GM19351 (cell line): ENCODE measurements around the gene OLFM2.
"Not testable (repeated sequence)": the region's sequence is repeated elsewhere in the genome, so short reads cannot be mapped to it uniquely, and the experiment has no call there.

Experiments used
- ATAC-seq: cut with Tn5 transposase; IDR thresholded peaks from one replicate; pipeline ENCODE4 v1.9.1; 2021; ENCODE audit warnings: mild to moderate bottlenecking, moderate library complexity; ENCODE audit not compliant: unreplicated experiment

The OLFM2 gene

DNA sequence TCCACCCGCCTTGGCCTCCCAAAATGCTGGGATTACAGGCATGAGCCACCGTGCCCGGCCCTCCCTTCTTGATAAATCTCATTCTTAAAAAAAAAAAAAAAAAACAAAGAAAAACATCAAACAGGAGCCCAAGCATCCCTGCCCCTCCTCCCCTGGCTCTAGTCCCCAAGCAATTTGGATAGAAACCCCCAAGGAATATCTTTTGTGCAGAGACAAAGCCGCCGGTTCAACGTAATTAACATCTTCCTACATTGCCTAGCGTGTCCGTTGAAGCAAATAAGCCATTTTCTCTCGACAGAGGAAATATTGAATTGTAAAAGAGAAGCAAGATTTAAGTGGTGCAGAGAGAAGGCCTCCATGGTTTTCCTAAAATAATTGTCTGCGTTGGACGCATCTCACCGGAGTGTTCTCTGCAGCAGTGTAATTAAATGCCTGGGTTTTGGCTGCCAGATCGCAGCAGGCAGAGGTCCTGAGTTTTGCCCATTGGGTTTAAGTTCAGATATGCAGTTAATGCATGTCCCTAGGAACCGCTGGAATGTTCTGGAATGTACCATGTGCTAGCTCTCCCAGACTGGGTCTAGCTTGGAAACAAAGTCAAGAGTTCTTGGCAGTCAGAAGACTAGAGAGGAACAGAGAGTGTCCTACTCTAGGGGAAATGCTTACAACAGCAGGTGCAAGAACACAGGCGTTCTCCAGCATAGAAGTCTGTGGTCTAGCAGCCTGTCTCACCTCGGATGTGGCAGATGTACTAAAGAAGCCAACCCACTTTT lies 70.4 kb downstream of the OLFM2 start:
- ATAC-seq = no peak

DNA sequence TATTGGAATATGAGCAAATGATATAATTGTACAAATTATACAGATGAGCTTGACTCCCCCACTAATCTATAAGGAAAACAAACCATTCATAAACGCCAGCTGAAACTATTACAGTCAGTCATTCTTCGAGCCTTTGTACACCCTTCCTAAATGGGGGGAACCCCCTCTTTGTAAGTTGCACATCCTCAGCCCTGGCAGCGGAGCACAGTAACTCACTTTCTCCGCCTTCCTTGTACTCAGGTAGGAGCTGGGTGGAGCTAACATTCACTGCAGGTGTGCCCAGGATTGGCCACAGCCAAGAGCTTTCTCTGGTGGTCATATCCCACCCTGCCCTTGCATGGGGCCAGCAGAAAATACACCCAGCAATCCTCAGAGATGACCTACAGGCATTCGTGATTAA lies 72.6 kb downstream of the OLFM2 start:
- ATAC-seq = no peak

DNA sequence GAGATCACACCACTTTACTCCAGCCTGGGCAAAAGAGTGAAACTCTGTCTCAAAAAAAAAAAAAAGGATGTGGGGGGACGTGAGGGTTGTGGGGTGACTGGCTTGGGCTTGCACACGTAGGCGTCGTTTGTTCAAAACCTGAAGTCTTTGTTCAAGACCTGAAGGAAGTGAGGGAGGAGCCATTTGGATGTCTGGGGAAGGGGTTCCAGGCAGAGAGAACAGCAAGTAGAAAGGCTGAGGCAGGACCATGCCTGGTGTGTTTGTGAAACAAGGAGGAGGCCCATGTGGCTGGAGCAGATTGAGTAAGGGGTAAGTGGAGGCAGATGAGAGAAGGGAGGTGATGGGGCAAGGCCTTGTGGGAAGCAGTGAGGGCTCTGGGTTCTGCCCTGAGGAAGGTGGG lies 73.4 kb downstream of the OLFM2 start:
- ATAC-seq = no peak

DNA sequence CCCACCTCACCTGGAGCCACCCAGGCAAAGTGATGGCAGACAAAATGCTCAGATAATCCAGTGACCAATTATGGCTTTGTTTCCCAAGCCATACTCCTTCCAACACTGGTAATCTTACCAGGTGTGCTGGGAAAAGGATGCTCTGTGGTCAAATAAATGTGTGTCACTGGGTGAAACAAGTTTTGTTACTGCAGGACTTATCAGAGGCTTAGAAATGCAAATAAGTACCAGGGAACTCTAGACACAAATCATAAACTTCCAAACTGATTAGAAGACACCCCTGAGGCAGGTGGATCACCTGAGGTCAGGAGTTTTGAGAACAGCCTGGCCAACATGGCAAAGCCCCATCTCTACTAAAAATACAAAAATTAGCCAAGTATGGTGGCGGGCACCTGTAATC lies 74.8 kb downstream of the OLFM2 start:
- ATAC-seq = no peak

DNA sequence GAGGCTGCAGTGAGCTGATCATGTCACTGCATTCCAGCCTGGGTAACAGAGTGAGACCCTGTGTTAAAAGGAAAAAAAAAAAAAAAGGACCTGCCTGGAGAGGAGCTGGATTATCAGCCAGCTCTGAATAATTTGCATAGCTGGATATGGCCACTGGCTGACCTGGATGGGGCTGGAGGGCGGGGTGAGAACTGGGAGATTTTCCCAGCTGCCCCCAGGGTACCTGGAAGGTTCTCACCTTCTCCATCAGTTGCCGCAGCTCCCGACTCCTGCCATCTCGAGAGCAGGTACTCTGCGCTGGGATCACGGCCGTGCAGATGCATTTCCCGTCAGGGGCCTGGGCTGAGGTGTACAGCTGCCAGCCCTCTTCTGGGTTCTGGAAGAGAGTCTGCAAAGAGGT lies 75.9 kb downstream of the OLFM2 start:
- no peak for ATAC-seq

DNA sequence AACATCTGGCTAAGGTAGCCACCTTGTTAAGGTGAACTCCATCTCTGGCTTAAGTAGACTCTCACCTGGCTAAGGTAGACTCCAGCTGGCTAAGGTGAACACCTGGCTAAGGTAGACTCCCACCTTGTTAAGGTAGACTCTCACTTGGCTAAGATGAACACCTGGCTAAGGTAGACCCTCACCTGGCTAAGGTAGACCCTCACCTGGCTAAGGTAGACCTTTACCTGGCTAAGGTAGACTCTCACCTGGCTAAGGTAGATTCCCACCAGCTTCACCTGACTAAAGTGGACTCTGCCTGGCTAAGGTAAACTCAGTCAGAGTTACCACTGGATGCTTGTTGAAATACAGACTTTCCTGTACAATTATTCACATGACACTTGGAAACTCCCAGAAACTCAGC lies 77.5 kb downstream of the OLFM2 start:
- no peak for ATAC-seq

DNA sequence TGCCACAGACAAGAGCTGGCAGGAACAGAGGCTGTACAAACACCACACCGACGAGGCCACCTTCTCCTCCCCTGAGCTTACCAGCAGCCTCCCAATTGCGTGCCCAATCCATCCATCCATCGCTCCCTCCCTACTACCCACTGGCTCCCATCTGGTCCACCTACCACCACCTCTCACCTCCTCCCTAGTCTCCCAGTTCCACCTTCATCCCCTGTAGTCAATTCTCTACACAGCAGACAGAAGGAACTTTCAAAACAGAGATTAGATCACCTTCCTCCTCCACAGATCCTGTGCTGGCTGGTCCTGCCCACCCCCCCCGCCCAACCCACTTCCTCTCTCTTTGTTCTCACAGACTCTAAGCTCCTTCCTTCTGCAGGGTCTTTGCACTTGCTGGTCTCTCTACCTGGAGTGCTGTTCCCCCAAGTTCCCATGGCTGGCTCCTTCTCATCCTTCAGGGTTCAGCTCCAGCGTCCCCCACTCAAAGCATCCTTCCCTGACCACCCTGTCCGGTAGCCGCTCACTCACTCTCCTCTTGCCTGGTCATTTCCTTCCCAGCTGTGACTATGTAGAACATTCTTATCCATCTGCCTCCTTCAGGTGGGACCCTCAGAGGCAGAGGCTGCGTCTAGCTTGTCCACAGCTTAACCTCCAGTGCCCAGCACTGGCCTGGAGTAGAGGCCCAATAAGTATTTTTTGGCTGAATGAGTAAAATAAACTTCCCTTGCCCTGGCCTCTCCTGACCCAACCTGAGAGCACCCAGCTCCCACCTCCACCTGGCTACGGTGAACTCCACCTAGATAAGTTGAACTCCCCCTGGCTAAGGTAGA lies 78.2 kb downstream of the OLFM2 start:
- ATAC-seq = no peak

DNA sequence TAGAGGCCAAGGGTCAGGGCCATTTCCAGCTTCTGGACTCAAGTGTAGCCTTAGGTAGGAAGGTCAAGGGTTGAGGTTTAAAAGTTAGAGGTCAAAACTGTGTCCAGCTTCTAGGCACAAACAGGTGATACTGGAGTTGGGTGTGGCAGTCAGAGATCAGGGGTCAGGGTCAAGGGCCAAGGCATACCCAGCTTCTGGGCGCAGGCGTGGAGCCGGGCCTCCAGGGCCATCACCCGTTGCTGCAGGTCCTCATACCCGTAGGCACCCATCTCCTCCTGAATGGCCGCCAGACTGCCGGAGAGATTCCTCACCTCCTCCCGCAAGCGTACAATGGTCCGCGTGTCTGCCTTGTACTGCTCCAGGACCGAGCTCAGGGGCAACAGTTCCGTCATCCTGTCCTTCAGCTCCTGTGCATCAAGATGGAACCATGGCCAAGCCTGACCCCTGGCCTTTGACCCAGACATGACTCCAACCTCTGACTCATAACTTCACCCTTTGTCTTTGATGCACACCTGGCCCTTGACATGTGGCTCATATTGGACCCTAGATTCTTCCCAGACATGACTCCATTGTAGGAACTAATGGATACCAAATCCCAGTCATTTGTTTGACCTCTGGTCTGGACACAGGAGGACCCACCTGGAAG lies 79.1 kb downstream of the OLFM2 start:
- ATAC-seq = no peak

DNA sequence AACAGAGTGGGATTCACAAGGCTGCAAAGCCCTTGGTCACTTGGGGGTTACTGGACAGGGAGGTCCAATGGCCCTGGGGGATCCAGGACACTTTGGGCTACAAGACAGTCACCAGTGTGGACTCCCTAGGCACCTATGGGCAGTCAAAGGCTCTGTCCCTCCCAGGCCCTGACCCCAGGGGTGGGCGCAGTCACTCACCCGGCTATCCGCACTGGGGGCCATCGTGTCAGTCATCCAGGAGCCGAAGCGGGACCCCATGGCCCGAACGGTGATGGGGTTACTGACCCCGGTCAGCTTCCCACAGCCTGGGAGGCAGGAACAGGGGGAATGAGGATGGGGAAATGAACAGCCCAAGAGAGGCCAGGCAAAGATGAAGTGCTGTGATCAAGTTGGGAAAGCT lies 79.7 kb downstream of the OLFM2 start:
- no peak for ATAC-seq

DNA sequence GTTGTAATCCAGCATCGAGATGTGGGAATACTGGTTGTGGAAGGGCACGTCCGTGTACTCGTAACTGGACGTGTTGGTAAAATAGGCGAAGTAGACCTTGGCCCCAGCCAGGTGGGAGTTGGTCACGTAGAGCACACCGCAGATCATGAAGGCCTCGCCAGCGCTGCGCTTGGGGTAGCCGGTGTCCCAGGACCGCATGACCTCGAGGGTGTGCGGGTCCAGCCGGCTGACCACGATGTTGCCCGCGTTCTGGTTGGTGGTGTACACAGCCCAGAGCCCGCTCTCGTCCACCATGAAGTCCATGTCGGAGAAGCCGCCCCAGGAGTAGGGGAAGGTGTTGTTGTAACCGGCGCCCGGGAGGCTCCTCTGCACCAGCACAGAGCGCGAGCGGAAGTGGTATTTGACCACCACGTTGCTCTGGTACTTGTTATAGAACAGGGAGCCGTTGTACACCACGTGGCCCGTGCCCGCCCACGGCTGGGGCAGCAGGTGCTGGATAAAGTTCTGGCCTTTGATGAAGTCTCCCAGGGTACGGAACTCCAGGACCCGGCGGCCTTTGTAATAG lies 82.0 kb downstream of the OLFM2 start:
- ATAC-seq = no peak

DNA sequence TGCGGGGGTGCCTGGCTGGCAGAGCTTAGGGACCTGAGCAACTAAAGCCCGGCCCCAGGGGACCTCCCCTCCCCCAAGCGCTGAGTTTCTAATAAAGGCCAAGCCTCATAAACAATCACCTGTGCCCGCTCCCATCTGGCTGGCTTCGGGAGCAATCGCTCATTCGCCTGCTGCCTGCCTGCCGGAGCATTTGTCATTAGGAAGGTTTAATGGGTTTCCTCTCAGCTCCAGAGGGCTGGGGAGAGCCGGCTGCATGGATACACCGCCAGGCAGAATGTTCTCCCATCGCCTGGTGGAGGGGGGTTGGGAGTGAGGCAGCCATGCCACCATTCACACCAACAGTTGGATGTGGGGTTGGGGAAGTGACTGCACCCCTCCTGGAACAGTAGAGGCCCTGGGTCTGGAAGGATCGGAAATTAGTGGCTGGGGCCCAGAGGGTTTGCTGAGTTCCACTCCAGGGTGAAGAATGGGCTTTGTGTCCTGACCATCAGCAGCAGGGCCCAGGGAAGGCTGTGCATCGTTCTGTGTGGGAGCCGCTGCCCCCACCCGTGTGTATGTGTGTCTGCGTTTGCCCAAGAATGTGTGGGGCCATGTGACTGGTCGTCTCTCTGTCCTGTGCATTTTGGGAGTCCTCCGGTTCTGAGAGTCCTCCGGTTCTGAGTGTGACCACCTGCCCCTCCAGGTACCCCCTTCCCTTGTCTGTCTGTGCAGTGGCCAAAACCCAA lies 85.9 kb downstream of the OLFM2 start:
- no peak for ATAC-seq

DNA sequence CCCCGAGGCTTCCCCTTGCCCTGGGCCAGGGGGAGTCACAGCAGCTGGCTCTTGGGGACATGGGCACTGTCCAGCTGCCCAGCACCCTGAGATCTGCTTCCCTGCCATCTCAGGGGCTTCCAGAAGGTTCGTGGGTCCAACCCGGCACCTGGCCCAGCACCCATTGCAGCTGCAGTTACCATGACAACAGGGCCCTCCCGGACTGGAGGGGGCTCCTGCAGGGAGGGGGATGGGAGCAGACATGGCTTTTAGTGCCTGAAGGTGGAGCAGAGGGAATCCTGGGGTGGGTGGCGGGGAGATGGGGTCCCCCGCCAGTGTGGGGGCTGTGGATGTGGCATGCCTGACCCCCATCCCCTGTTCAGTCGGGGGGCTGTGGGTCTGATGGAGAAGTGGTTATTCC lies 86.5 kb downstream of the OLFM2 start:
- no peak for ATAC-seq

DNA sequence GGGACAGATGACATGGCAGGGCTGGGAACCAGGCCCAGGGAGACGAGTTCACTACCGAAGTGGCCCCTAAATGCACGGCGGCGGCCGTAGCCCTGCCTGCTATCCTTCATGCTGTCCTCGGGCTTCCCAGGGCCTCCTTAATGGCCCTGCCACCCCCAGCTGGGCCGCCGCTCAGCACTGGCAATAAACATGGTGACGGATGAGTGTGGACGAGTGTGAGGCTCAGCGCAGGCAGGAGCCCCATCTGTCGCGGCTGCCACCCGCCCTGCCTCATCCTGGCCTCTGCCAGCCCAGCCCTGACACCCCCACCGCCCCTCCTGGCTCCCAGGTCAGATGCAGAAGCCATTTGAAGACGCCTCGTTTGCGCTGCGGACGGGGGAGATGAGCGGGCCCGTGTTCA lies 87.6 kb downstream of the OLFM2 start:
- no peak for ATAC-seq

DNA sequence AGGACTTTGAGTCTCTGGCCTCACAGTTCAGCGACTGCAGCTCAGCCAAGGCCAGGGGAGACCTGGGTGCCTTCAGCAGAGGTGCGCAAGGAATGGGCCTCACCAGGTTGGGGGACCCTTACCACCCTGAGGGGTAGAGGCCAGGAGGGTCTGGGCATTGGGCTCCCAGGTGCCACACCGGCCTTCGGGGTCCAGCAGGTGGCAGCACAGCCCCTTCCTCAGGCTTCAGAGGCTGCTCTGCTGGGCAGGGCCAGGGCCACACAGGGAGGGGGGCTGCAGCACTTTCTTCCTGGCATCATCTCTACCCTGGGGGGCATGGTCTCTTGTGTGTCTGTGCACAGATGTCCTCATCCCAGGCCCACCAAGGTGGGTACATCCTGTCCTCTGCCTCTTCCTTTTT lies 88.3 kb downstream of the OLFM2 start:
- no peak for ATAC-seq

DNA sequence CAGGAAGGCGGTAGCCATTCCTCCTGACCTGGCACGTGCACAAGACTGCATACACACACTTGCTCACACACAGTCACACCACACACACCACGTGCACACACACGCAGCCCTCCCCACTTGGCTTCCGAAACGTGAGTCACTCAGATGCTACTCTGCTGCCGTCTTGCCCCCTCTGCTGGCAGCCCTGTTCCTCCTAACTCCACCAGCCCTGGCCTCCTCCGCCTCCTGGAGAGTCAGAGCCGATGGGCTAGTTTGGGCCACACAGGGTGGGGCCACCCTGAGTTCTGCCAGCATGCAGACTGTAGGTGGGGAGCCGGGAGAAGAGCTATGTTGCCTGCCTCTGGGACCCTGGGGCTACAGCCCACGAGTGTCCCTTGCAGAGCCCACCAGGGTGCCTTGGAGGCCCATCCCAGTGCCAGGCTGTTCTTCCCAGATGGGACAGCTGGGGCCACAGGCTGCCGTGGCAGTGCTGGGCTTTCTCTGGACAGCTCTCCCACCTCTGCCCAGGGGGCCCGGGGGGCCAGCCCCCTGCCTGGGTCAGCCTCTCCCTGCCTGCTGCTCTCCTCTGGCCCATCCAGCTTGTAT lies 89.1 kb downstream of the OLFM2 start:
- no peak for ATAC-seq

DNA sequence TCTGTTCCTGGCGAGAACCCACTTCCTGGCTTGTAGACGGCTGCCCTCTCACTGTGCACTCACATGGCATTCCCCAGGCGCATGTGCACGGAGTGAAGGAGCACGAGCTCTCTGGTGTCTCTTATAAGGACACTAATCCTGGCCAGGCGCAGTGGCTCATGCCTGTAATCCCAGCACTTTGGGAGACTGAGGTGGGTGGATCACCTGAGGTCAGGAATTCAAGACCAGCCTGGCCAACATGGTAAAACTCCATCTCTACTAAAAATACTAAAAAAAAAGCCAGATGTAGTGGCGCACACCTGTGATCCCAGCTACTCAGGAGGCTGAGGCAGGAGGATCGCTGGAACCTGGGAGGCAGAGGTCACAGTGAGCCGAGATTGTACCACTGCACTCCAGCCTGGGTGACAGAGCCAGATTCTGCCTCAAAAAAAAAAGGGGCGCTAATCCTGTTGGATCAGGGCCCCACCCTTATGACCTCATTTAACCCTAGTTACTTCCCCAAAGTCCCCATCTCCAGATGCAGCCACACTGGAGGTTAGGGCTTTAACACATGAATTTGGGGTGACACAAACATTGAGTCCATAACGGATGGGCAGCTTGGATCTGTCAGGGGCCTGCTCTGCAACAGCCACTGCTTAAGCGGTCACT lies 92.6 kb downstream of the OLFM2 start:
- not testable (repeated sequence) for ATAC-seq

DNA sequence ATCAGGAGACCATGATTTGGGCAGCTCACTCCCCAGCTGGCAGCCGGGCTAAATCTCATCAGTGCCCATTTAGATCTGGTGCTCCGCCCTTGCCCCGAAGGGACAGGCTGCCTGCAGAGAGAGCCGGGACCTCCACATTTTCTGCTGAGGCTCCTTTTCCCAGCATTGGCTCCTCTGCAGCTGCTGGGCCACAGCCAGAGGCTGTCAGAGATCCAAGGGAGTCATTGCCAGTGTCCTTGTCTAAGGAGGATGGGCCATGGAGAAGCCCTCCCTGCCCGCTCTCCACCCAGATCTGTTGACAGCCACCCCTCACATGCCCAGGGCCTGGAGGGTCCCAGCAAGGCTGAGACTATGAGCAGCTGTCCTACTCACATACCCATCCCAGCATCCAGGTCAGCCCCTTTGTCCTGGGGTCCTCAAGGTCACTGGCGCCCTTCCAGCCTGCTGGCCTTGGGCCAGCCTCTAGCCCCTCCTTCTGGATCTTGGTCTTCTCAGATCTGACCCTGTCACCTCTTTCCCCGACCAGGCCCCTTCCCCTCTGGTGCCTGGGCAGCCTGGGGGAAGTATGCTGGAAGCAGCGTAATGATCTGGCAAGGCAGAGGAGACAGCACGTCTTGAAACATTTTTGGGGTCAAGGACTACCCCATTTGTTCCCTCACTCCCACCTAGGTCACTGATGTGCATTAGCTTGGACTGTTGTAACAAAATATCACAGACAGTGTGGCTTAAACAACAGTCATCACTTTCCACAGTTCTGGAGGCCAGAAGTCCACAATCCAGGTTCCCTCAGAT lies 93.3 kb downstream of the OLFM2 start:
- no peak for ATAC-seq

DNA sequence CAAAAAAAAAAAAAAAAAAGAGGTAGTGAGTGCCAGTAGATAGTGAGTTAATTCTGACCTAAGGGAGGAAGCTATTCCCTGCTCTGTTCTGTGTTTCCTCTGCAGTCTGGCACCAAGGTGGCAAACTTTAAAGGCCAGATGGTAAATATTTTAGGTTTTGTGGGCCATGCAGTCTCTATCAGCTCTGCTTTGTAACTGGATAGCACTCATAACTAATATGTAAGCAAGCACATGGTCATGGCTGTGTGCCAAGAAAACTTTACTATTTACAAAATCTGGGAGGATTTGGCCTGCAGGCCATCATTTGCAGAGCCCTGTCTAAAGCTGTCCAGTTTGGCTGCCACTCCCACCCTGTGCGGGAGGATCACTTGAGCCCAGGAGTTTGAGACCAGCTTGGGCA lies 96.9 kb downstream of the OLFM2 start:
- ATAC-seq = no peak

DNA sequence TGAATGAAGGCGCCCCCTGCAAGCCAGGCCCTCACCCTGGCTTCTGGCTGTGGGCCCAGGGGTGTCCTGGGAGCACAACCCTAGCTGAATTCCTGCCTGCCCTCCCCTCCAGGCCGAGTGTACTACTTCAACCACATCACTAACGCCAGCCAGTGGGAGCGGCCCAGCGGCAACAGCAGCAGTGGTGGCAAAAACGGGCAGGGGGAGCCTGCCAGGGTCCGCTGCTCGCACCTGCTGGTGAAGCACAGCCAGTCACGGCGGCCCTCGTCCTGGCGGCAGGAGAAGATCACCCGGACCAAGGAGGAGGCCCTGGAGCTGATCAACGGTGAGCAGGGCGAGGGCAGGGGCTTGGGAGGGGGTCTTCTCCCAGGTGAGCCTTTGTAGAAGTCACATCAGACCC lies 98.0 kb downstream of the OLFM2 start:
- ATAC-seq = no peak
